ENCODE data around the gene PIN4.
A peak's percentile ranks its signal among the peaks of the same experiment; 100 is the strongest.
"Not testable (repeated sequence)": the region's sequence is repeated elsewhere in the genome, so short reads cannot be mapped to it uniquely, and the experiment has no call there.

PIN4 gene

DNA sequence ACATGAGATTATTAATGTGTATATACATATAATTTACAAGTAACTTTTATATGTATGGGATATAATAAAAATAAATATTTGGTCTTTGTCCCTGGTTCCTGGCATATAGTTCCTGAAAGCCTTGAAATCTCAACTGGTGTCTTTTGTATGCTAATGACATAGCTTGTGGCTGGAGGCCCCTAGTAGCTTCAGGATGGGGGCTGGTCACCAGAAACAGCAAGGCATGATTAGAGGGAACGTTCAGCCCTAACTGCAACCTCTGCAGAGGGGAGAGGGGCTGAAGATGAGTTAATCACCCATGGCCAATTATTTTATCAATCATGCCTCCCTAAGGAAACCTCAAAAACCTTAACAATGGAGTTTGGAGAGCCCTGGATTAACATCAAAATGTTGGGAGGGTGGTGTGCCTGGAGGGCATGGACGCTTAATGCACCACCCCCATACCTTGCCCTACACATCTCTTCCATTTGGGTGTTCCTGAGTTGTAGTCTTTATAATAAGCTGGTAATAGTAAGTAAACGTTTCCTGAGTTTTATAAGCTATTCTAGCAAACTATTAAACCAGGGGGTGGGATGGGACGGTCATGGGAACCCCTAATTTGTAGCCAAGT lies 21.3 kb downstream of the PIN4 start:
- no peak for FAIRE-seq

DNA sequence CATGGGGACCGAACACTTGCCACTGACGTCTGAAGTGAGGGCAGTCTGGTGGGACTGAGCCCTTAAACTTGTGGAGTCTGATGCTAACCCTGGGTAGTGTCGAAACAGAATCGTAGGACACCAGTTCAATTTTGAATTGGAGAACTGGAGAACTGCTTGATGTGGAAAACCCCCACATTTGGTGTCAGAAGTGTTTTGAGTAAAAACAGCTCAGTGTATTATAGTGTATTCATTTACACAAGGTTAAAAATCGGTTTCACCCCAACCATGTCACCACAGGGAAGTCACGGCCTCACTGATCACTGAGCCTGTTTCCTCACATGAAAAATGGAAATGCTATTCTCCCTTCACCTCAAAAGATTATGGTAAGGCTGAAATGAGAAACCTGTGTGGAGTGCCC lies 21.9 kb downstream of the PIN4 start:
- no peak for FAIRE-seq

DNA sequence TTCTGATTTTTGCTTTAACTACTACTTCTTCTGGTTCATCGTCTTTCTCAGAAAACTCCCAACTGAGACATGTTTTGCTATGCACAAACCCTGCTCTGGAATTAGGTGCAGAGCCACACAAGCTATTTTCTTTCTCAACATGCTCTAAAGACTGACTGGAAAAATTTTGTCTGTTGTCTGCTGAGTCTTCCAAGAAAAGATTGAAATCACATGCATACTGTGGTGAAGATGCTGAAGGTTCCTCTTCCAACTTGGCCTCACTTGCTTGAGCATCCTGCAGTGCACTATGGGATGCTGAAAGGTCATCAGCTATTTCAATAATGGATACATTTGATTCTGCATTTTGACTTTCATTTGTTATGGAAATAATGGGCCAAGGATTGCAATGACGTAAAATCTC lies 24.1 kb downstream of the PIN4 start:
- FAIRE-seq, result no peak

DNA sequence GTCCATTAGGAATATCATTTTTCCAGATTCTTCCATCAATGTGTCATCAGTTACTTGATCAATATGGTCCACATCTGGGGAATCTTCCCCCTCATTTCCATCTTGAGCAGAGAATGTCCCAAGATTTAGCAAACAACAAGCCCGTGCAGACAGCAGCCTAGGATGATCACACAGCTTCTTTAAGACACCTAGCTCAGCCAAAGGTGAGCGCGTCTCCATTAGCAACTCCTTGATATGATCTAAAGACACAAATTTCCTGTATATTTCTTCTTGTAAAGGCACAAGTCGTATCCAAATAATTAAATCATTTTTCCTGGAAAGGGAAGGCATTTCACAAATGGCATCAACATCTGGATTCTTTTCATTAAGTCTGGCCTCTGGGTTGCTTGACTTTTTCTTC lies 25.8 kb downstream of the PIN4 start:
- no peak for FAIRE-seq

DNA sequence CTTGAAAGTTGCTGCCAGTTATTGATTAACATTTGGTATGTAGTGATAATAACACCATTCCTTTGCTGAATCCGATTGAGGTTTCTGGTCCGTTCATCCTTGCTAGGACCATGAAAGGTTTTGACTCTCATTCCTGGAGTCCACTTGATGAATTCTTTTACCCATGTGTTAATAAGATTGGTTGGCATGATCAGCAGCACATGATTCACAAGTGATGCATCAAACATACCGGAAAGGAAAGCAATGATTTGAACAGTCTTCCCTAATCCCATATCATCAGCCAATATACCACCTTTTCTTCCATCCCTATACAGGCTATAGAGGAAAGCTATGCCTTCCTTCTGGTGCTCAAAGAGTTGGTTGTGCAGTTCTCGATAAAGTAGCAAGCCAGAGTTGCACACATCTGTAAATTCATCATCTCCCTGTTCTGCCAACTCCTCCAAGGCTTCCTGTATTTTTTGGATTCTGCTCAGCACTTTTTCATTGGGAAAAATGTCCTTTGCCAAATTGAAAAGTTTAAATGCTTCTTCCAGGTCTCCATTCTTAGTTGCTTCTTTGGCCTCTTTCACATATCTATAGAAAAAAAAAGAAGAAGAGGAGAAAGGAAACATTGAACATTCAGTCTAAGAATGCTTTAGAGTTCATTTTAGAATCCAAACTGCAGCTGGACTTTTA lies 26.7 kb downstream of the PIN4 start:
- FAIRE-seq, result no peak

DNA sequence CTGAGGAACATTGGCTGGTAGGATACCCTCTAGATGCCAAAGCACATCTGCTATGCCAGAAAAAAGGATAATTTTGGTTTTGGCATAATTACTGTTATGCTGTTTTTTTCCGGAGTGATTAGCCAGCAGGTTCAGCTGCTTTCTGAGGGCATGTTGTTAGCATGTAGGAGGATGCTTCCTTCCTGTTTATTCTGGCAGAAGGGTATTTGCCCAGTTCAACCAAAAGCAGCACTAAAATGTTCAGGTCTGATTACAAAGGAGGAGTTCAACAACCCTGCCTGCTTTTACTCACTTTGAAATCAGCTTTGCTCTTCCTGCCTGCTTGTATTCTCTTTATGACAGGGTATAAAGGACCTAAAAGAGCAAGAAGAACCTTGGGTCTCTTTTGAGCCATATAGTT lies 35.4 kb downstream of the PIN4 start:
- FAIRE-seq, result no peak

DNA sequence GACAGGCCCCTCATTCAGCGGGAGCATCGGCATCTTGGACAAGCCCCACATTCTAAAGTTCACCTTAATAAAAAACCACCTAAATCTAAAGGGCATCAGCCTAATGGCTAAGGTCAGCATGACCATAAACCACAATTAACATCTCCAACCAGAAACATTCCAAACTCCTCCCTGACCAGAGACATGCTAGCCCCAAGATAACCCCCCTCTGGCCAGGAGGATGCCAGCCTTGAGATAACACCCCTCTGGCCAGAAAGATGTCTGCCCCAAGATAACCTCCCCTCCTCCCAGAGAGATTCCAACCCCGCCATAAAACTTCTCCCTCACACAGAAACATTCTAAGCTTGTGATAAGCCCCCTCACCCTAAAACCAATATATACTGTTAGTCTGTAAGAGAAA lies 38.8 kb downstream of the PIN4 start:
- not testable (repeated sequence) for FAIRE-seq

DNA sequence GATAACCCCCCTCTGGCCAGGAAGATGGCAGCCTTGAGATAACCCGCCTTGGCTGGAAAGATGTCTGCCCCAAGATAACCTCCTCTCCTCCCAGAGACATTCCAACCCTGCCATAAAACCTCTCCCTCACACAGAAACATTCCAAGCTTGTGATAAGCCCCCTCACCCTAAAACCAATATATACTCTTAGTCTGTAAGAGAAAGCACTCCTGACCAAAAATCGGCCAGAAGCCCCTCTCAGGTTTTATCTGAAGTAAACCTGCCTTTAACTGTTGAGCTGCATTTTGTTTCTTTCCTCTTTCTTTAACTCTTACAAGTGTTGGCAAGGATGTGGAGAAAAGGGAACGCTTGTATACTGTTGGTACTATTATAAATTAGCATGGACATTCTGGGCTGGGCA lies 48.7 kb downstream of the PIN4 start:
- FAIRE-seq, result no peak

DNA sequence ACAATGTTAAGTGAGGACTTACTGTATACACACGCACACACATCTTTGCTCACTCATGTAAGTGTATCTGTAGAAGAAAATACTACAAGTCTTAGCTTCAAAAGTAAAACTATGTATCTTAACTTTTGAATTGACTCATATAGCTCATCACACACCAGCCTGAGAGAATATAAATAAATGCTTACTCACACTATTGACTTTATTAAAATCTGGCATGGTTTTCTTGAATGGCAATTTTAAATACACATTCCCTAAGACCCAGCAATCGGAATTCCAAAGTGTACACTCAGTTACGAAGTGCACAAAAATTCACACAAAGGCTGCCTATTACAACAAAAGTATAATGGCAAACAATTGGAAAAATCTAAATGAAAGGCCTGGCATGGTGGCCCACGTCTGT lies 55.3 kb downstream of the PIN4 start:
- FAIRE-seq, result no peak

DNA sequence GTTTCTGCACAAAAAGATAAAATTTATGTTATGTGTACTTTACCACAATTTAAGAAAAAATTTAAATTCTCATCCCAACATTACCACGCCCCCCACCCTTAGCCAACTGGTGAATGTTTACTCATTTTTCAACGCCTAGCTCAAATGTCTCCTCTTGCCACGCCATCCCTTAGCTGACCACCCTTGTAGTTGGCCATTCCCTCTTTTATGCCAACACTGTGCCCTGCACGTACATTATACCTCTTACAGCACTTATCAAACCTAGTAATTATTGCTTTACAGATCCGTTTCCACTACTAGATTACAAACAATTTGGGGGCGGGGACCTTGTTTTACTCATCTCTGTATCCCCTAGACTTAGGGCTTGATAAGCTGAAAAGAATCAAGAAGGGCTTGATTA lies 56.6 kb downstream of the PIN4 start:
- peak; percentile 10 for FAIRE-seq

DNA sequence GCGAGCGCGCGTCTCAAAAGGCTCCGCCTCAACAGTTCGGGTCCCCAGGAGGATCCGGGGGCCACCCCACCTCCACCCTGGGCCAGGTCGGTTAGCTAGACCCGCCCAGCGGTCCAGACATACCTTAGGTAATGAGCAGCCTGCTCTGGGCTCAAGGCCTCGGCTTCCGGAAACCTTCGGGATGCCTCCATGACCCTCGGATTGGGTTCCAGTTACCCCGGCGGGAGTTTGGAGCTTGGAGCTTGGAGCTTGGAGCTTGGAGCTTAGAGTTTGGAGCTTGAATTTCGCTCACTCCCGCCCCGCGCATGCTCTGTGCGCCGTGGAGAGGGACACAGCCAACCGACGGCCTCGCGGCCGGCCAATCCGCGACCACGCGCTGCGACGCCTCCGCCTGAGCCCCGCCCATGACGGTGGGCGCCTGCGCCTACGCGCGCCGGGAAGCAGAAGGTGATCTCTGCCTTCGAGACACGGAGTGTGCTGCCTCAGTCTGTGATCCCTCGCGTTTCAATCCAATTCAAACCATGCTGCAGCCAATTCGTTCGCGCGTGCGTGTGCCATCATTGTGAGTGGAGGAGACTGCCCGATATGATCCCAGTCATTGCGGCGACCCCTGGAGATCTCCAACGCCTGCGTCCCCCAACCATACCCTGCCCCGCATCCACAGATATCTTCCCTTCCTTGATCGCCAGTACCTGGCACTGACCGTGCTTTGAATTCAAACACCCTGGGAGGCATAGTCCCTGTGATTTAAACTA lies 57.3 kb downstream of the PIN4 start, which contains the start of gene ERCC6L:
ERCC6L (minus strand) TSS at position 307 of the 755 bp plus-strand sequence; CDS start at position 191, 116 bp downstream.
- no peak for FAIRE-seq

DNA sequence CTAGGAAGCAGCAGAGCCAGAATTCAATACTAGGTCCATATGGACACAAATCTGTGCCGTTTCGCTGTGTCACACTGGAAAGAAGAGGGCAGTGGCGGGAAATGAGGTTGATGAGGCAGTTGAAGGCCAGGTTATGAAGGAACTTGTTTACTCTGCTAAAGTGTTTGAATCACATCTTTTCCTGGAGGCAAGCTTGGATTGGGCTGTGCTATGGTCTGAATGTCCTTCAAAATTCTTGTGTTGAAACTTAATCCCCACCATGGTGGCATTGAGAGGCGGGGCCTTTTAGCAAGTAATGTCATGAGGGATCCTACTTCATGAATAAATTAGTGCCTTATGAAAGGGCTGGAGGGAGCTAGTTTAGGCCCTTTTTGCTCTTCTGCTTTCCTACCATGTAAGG lies 59.4 kb downstream of the PIN4 start:
- FAIRE-seq, result no peak

DNA sequence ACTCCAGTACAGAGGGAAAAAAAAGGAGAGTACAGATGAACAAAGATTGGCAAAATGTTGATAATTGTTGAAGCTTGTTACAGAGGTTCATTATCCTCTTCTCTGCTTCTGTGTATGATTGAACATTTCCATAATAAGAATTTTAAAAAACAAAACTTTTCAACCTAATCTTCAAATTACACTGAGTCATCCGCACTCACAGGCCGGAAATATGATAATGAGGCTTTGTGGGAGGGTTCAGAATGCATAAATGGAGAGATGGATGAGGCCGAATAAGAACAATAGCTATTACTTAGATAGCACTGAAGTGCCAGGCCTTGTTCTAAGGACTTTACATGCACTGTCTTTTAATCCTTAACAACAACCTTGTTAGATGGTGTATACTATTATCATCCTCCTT lies 61.9 kb downstream of the PIN4 start:
- no peak for FAIRE-seq

DNA sequence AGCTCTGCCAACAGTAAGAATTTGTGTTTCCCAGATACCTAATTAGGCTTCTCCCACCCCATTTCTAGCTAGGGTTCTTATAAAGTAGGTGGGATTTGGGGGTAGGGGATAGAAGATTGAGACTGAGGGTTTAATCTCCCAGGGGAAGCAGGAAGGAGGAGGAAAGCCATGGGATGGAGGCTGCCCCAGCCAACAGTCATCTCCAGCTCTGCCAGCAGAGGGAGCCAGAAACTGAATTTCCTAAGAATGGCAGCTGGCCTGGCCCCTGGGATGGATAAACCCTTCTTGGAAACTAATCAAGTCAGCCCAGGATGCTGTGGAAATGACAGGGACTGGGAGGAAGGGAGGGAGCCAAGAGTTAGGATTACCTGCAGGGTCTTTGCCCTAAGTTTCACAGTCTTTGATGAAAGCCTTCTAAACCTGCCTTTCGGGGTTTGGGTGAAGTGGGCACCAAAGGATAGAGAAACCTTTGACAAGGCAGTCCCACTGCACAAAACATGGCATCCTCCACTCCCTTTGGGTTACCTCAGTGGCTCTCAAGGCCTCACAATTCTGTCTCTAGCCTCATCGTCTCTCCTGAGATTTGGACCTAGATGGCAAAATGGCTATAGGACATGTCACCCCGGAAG lies 64.0 kb downstream of the PIN4 start:
- FAIRE-seq, result no peak

DNA sequence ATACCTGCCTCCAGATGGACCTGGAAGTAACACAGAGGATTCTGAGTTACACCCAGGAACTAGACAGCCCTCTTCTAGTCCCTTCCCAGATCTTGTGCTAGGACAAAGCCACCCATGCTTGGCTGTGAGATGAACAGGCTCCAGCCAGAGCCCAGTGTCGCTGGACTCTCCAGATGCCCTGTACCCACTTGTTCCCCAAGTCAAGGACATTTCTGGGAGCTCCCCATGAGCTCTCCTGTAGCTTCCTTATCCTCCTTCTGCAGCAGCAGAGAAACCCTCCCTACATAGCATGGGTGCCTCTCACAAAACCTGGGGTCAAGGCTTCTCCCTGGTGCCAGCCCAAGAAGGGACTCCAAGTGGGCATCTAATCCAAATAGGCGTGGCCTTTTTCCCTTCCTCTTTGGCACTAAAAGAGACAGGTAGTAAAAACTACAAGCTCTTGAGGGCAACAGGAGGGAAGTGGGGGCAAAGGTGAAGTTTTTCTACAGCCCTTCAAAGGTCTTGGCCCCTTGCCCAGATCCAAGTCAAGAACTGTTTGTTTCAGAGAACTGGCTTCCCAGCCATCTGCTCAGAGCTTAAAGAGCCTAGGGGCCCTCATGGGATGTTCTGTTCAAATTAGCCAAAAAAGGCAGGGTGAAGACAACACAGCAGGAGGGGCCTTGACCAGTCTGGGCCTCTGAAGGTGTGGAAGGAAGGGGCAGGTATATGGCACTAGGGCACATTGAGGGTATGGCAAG lies 65.8 kb downstream of the PIN4 start:
- FAIRE-seq, result peak; percentile 43
